HEK293T (cell line): ENCODE measurements around the gene YAF2.
"Not testable (repeated sequence)": the region's sequence is repeated elsewhere in the genome, so short reads cannot be mapped to it uniquely, and the experiment has no call there.

Experiments
- CTCF ChIA-PET: fragments of 350-600 bp; formaldehyde crosslinking; extraction: SDS; loops from one replicate; lab custom pipeline; 2021; ENCODE audit warnings: antibody characterized with exemption, inconsistent platforms; lab: Yijun Ruan, JAX
- POLR2A ChIA-PET: fragments of 350-600 bp; formaldehyde crosslinking; extraction: SDS; loops from one replicate; lab custom pipeline; 2020; ENCODE audit warnings: antibody characterized with exemption, inconsistent platforms; lab: Yijun Ruan, JAX
- DNase-seq: peaks from one replicate; pipeline ENCODE4 v3.0.0; 2012; ENCODE audit warnings: mixed read lengths; ENCODE audit errors: extremely low spot score
- ARNT ChIP-seq: fragments of 450-650 bp; IDR thresholded peaks from 2 replicates; pipeline ENCODE4 v1.6.1; 2017; ENCODE audit warnings: mild to moderate bottlenecking
- BHLHE40 ChIP-seq: fragments of 450-650 bp; IDR thresholded peaks from 2 replicates; pipeline ENCODE4 v1.6.1; 2016; ENCODE audit warnings: mild to moderate bottlenecking, moderate library complexity, borderline replicate concordance
- CTBP1 ChIP-seq: fragments of 450-650 bp; IDR thresholded peaks from 2 replicates; pipeline ENCODE4 v1.6.1; 2016; ENCODE audit warnings: borderline replicate concordance
- ELF4 ChIP-seq: fragments of 450-650 bp; IDR thresholded peaks from 2 replicates; pipeline ENCODE4 v1.6.1; 2017; ENCODE audit warnings: antibody characterized with exemption
- FOXA1 ChIP-seq: fragments of 450-650 bp; IDR thresholded peaks from 2 replicates; pipeline ENCODE4 v1.6.1; 2016; ENCODE audit warnings: mild to moderate bottlenecking
- FOXK2 ChIP-seq: fragments of 450-650 bp; IDR thresholded peaks from 2 replicates; pipeline ENCODE4 v1.6.1; 2016; ENCODE audit warnings: mild to moderate bottlenecking
- FOXM1 ChIP-seq: fragments of 450-650 bp; IDR thresholded peaks from 2 replicates; pipeline ENCODE4 v1.6.1; 2017; ENCODE audit warnings: mild to moderate bottlenecking, borderline replicate concordance
- HDGF ChIP-seq: fragments of 450-650 bp; IDR thresholded peaks from 2 replicates; pipeline ENCODE4 v1.6.1; 2017; ENCODE audit warnings: antibody characterized with exemption, borderline replicate concordance
- L3MBTL2 ChIP-seq: fragments of 450-650 bp; conservative IDR thresholded peaks from 2 replicates; pipeline ENCODE4 v1.6.1; 2016; ENCODE audit warnings: mild to moderate bottlenecking
- LEF1 ChIP-seq: fragments of 450-650 bp; IDR thresholded peaks from 2 replicates; pipeline ENCODE4 v1.6.1; 2017; ENCODE audit warnings: mild to moderate bottlenecking, borderline replicate concordance
- NFRKB ChIP-seq: fragments of 450-650 bp; IDR thresholded peaks from 2 replicates; pipeline ENCODE4 v1.6.1; 2016; ENCODE audit warnings: mild to moderate bottlenecking, moderate library complexity
- PKNOX1 ChIP-seq: fragments of 450-650 bp; IDR thresholded peaks from 2 replicates; pipeline ENCODE4 v1.6.1; 2016
- SP1 ChIP-seq: fragments of 450-650 bp; IDR thresholded peaks from 2 replicates; pipeline ENCODE4 v1.6.1; 2017
- SUZ12 ChIP-seq: fragments of 450-650 bp; IDR thresholded peaks from 2 replicates; pipeline ENCODE4 v1.6.1; 2016; ENCODE audit warnings: mild to moderate bottlenecking
- TARDBP ChIP-seq: fragments of 450-650 bp; IDR thresholded peaks from 2 replicates; pipeline ENCODE4 v1.6.1; 2016
- ZNF384 ChIP-seq: fragments of 450-650 bp; IDR thresholded peaks from 2 replicates; pipeline ENCODE4 v1.6.1; 2016

The YAF2 gene

GRCh38 chr12:42255866-42256261 lies 17.8 kb upstream of the YAF2 start:
- CTCF ChIA-PET: no interaction called here

GRCh38 chr12:42255221-42255865 lies 17.3 kb upstream of the YAF2 start:
- TF ChIP-seq LEF1 (no peak), CTBP1 (no peak), FOXK2 (no peak), NFRKB (no peak), ZNF384 (no peak), TARDBP (no peak), PKNOX1 (no peak), ARNT (no peak), L3MBTL2 (no peak), SP1 (no peak), FOXM1 (no peak), ELF4 (no peak), SUZ12 (no peak), HDGF (no peak), FOXA1 (no peak), BHLHE40 (no peak)
- POLR2A ChIA-PET: no interaction called here
- no peak for DNase-seq
- CTCF ChIA-PET: no interaction called here

More at GRCh38 chr12:42255866-42256261, 17.8 kb upstream of the YAF2 start:
- no peak for DNase-seq
- no peak for TF ChIP-seq ELF4
- no peak for TF ChIP-seq HDGF
- no peak for TF ChIP-seq FOXK2
- no peak for TF ChIP-seq LEF1
- TF ChIP-seq FOXM1: no peak
- POLR2A ChIA-PET: interaction anchor here (1.7 kb wide), 1 partner anchor 9 kb away, joined by 3 read pairs; no protein-coding TSS in a partner anchor

- POLR2A ChIA-PET, DNase-seq, CTCF ChIA-PET: not testable (repeated sequence)
Measured at GRCh38 chr12:42252645-42253044, 14.6 kb upstream of the YAF2 start.

GRCh38 chr12:42249033-42249432 lies 11.0 kb upstream of the YAF2 start:
- POLR2A ChIA-PET, DNase-seq, CTCF ChIA-PET: not testable (repeated sequence)

GRCh38 chr12:42240131-42240750 lies 2.2 kb upstream of the YAF2 start:
- TF ChIP-seq FOXK2 (no peak), HDGF (no peak)
- ChIA-PET POLR2A (no interaction called here), CTCF (no interaction called here)
- DNase-seq: no peak

GRCh38 chr12:42237853-42238239 lies 202 bp downstream of the YAF2 start:
- no peak for TF ChIP-seq FOXK2
- no peak for TF ChIP-seq L3MBTL2
- TF ChIP-seq FOXM1: no peak
- no peak for TF ChIP-seq TARDBP
- no peak for TF ChIP-seq ELF4
- TF ChIP-seq HDGF: no peak
- TF ChIP-seq CTBP1: no peak
- TF ChIP-seq SP1: no peak
- TF ChIP-seq ARNT: no peak
- TF ChIP-seq PKNOX1: no peak
- TF ChIP-seq NFRKB: no peak
- TF ChIP-seq SUZ12: no peak
- TF ChIP-seq BHLHE40: no peak
- TF ChIP-seq LEF1: no peak
- no peak for TF ChIP-seq FOXA1
- CTCF ChIA-PET: no interaction called here
- POLR2A ChIA-PET: interaction anchor here (2.0 kb wide), 1 partner anchor 93 kb away, joined by 6 read pairs; the partner anchor contains the start of gene GXYLT1
- DNase-seq: no peak

GRCh38 chr12:42237052-42237852 lies 796 bp downstream of the YAF2 start:
- ChIA-PET POLR2A (interaction anchor here (2.0 kb wide), 1 partner anchor 92 kb away, joined by 6 read pairs; the partner anchor contains the start of gene GXYLT1), CTCF (no interaction called here)
- peak; percentile 78 for DNase-seq
- TF ChIP-seq FOXM1 (no peak), L3MBTL2 (no peak), ZNF384 (no peak), BHLHE40 (no peak), NFRKB (no peak), FOXK2 (no peak), LEF1 (no peak), SP1 (no peak), HDGF (no peak), TARDBP (no peak), CTBP1 (no peak), ELF4 (no peak), FOXA1 (no peak), ARNT (no peak)
